Mucosa of rectum (tissue), 2 donors: ENCODE data around the gene KIF6.

Experiments
- H3K27ac ChIP-seq, 2 donors: one replicate each; pipeline ENCODE4 v1.7.0; 2013; ENCODE audit warnings: inconsistent platforms in 2 of 2, low read depth in 2 of 2, low read length in 2 of 2
- H3K27me3 ChIP-seq, 2 donors: one replicate each; pipeline ENCODE4 v1.7.0; 2013; ENCODE audit warnings: low read length in 2 of 2; ENCODE audit not compliant: control insufficient read depth in 2 of 2, insufficient read depth in 2 of 2
- H3K36me3 ChIP-seq, 2 donors: one replicate each; pipeline ENCODE4 v1.7.0; 2013; ENCODE audit warnings: low read length in 2 of 2; ENCODE audit not compliant: control insufficient read depth in 2 of 2, insufficient read depth in 2 of 2
- H3K4me1 ChIP-seq, 2 donors: one replicate each; pipeline ENCODE4 v1.7.0; 2013; ENCODE audit warnings: low read length in 2 of 2, mild to moderate bottlenecking in 1 of 2; ENCODE audit not compliant: control insufficient read depth in 2 of 2, insufficient read depth in 2 of 2
- H3K4me3 ChIP-seq, 2 donors: one replicate each; pipeline ENCODE4 v1.7.0; 2013; ENCODE audit warnings: low read length in 2 of 2
- H3K9ac ChIP-seq, 2 donors: one replicate each; pipeline ENCODE4 v1.7.0; 2013; ENCODE audit warnings: low read length in 2 of 2, low read depth in 1 of 2, mild to moderate bottlenecking in 1 of 2
- H3K9me3 ChIP-seq, 2 donors: one replicate each; pipeline ENCODE4 v1.7.0; 2013; ENCODE audit warnings: low read length in 2 of 2; ENCODE audit not compliant: control insufficient read depth in 2 of 2
- donor health status: healthy.
- donor health status: Normal muscosa, but diverticular disease.

The KIF6 gene

GRCh38 chr6:39449022-39449421 lies 276.2 kb downstream of the KIF6 start:
- no peaks in the 10 kb centered on the region for H3K4me1 ChIP-seq
- H3K9me3 ChIP-seq = peaks cover 0 to 2% of the 10 kb centered on the region in 2 donors
- H3K4me3 ChIP-seq = no peak overlapping the region
- no peak overlapping the region for H3K9ac ChIP-seq
- no peaks in the 10 kb centered on the region for H3K27me3 ChIP-seq
- H3K27ac ChIP-seq = no peak overlapping the region
- no peaks in the 10 kb centered on the region for H3K36me3 ChIP-seq

- Histone ChIP-seq H3K4me3 (no peak overlapping the region), H3K4me1 (no peaks in the 10 kb centered on the region), H3K36me3 (no peaks in the 10 kb centered on the region), H3K27me3 (no peaks in the 10 kb centered on the region), H3K9me3 (no peaks in the 10 kb centered on the region), H3K9ac (no peak overlapping the region), H3K27ac (no peak overlapping the region)
Observed at GRCh38 chr6:39446909-39447308, 278.3 kb downstream of the KIF6 start.

DNA sequence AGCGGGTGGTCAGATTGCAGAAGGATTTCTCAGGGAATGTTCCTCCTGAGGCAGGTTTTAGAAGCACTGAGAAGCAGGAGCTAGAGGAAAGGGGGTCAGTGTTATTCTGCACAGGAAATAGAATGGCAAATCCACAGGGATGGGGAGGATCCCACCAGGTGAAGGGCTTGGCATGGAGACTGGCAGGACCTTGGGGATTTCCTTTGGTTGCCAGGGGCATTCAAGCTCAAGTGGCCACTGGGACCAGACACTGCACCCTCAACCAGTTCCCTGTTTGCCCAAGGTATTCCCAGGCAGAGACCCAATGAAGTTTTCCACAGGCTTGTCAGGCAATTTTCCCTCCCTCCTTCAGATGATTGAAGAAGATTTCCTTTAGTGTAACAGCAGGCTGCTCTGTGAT lies 279.5 kb downstream of the KIF6 start:
- no peaks in the 10 kb centered on the region for H3K4me1 ChIP-seq
- H3K4me3 ChIP-seq = no peak overlapping the region
- H3K36me3 ChIP-seq = no peaks in the 10 kb centered on the region
- no peaks in the 10 kb centered on the region for H3K27me3 ChIP-seq
- H3K9me3 ChIP-seq = no peaks in the 10 kb centered on the region
- H3K27ac ChIP-seq = no peak overlapping the region
- no peak overlapping the region for H3K9ac ChIP-seq

DNA sequence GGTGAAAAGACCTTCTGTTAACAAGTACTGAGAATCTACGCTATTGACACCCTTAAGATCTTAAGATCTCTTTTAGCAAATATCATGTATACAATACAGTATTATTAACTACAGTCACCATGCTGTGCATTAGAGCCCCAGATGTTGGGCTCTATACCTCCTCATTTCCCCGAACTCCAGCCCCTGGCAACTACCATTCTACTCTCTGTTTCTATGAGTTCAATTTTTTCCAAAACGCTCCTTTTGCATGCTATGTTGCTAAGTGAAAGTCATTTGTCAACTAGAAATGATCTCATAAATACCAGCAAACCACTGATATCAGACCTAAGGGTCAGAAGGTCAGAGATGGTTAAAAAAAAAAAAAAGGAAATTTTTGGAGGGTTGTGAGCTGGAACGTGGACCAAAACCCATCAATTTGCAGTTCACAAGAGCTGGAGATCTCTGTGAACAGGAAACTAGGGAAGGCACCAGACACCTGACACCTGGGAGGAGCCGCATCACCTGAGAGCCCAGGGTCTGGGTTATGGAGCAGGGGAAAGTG lies 280.7 kb downstream of the KIF6 start:
- Histone ChIP-seq H3K4me3 (no peak overlapping the region), H3K36me3 (no peaks in the 10 kb centered on the region), H3K4me1 (no peaks in the 10 kb centered on the region), H3K27ac (no peak overlapping the region), H3K9ac (no peak overlapping the region), H3K27me3 (no peaks in the 10 kb centered on the region), H3K9me3 (no peaks in the 10 kb centered on the region)

GRCh38 chr6:39441986-39442385 lies 283.2 kb downstream of the KIF6 start:
- Histone ChIP-seq H3K36me3 (no peaks in the 10 kb centered on the region), H3K4me1 (no peaks in the 10 kb centered on the region), H3K4me3 (no peak overlapping the region), H3K9ac (no peak overlapping the region), H3K27ac (no peak overlapping the region), H3K9me3 (no peaks in the 10 kb centered on the region), H3K27me3 (no peaks in the 10 kb centered on the region)

DNA sequence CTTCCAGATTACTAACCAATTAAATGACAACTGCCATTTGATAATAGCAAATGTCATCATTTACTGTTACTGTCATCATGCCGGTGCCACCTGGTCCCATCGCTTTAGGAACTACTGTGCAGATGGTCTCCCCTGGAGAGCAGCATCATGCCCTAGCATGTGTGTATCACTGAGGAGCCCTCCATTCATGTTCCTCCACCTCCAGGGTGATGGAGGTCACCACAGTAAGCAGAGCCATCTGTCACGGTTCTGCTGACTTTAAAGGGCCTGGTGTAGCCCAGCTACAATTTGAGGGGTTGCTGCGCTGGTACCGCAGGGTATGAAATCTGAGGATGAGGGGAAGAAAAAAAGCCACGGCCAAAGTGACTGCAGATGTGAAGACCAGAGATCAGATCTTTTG lies 283.9 kb downstream of the KIF6 start:
- no peaks in the 10 kb centered on the region for H3K9me3 ChIP-seq
- no peak overlapping the region for H3K4me3 ChIP-seq
- no peak overlapping the region for H3K27ac ChIP-seq
- no peaks in the 10 kb centered on the region for H3K36me3 ChIP-seq
- H3K27me3 ChIP-seq = no peaks in the 10 kb centered on the region
- H3K4me1 ChIP-seq = no peaks in the 10 kb centered on the region
- no peak overlapping the region for H3K9ac ChIP-seq

- H3K4me3 ChIP-seq = no peak overlapping the region
- H3K27ac ChIP-seq = no peak overlapping the region
- H3K27me3 ChIP-seq = no peaks in the 10 kb centered on the region
Observed at GRCh38 chr6:39440039-39440426, 285.2 kb downstream of the KIF6 start.

DNA sequence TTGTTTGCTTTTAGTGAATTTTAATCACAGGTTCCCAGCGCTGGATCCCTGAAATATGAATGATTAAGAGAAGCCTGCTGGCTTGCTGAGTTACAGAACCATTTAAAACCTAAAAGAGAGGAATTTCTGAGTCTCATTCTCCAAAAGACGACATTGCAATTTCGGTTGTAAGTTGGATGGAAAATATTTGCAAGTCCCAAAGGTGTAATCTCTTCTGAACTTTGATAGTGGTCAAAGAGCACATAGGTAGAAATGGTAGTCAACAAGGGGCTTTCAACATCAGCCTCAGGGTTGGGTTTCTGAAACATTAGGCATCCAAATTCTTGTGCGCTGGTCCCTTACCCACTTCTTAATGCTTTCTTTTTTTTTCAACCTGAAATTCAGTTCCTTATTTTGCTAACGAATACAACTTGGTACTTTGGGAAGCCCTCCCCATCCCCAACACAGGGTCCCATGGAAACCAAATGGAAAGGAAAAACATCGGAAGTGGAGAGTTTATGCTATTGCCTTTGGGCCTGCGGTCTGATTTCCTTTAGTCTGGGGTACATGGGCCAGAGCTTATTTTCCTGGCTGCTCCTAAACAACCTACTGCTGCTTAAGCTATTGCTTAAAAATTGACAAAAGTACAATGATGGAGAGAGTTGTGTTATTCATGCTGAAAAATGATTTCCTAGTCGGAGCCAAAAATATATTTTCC lies 285.7 kb downstream of the KIF6 start:
- H3K36me3 ChIP-seq = no peaks in the 10 kb centered on the region
- H3K4me1 ChIP-seq = no peaks in the 10 kb centered on the region
- no peaks in the 10 kb centered on the region for H3K9me3 ChIP-seq
- no peak overlapping the region for H3K4me3 ChIP-seq
- H3K9ac ChIP-seq = no peak overlapping the region
- no peaks in the 10 kb centered on the region for H3K27me3 ChIP-seq
- no peak overlapping the region for H3K27ac ChIP-seq

More at GRCh38 chr6:39440039-39440426, 285.2 kb downstream of the KIF6 start:
- H3K9me3 ChIP-seq = no peaks in the 10 kb centered on the region
- H3K9ac ChIP-seq = no peak overlapping the region
- H3K4me1 ChIP-seq = no peaks in the 10 kb centered on the region
- no peaks in the 10 kb centered on the region for H3K36me3 ChIP-seq

DNA sequence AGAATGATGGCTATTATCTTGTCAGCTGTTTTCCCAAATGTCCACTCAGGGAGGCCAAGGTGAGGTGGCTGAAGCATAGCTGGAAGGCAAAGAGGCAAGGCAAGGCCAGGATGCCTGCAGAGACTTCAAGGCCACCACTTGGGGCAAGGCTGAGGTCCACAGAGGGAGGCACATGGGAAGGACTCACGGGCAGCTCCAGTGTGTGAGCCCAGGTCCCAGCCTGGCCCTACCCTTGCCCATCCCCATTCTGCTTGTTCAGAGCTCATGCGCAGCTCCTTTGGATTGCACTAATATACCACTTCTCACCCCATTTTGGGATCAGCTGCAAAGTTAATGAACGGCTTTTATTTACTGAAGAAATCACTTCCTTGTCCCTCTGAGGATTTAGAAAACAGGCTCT lies 291.6 kb downstream of the KIF6 start:
- Histone ChIP-seq H3K4me1 (peaks cover 0 to 4% of the 10 kb centered on the region in 2 donors), H3K4me3 (no peak overlapping the region), H3K9ac (no peak overlapping the region), H3K36me3 (no peaks in the 10 kb centered on the region), H3K27me3 (no peaks in the 10 kb centered on the region), H3K9me3 (no peaks in the 10 kb centered on the region), H3K27ac (no peak overlapping the region)

GRCh38 chr6:39432330-39433025 lies 292.7 kb downstream of the KIF6 start:
- no peak overlapping the region for H3K4me3 ChIP-seq
- no peak overlapping the region for H3K9ac ChIP-seq
- H3K9me3 ChIP-seq = no peaks in the 10 kb centered on the region
- H3K36me3 ChIP-seq = no peaks in the 10 kb centered on the region
- peaks cover 0 to 4% of the 10 kb centered on the region in 2 donors for H3K4me1 ChIP-seq
- H3K27ac ChIP-seq = no peak overlapping the region
- H3K27me3 ChIP-seq = no peaks in the 10 kb centered on the region
